GM21528 (cell line): ENCODE data around the gene ABHD8.
"Not testable (repeated sequence)": the region's sequence is repeated elsewhere in the genome, so short reads cannot be mapped to it uniquely, and the experiment has no call there.

Experiments
- ATAC-seq: cut with Tn5 transposase; IDR thresholded peaks from one replicate; pipeline ENCODE4 v1.9.1; 2021; ENCODE audit warnings: mild to moderate bottlenecking, moderate library complexity; ENCODE audit not compliant: unreplicated experiment, low FRiP score

ABHD8 gene

DNA sequence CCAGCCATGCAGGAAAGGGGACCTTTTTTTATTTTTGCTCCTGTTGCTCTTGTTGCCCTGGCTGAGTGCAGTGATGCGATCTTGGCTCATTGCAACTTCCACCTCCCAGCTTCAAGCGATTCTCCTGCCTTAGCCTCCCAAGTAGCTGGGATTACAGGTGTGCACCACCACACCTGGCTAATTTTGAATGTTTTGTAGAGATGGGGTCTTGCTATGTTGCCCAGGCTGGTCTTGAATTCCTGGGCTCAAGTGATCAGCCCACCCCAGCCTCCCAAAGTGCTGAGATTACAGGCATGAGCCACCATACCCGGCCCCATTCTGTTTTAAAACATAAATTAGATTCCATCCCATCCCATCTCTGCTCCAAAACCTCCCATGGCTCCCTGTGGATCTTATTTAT lies 28.3 kb downstream of the ABHD8 start:
- not testable (repeated sequence) for ATAC-seq

DNA sequence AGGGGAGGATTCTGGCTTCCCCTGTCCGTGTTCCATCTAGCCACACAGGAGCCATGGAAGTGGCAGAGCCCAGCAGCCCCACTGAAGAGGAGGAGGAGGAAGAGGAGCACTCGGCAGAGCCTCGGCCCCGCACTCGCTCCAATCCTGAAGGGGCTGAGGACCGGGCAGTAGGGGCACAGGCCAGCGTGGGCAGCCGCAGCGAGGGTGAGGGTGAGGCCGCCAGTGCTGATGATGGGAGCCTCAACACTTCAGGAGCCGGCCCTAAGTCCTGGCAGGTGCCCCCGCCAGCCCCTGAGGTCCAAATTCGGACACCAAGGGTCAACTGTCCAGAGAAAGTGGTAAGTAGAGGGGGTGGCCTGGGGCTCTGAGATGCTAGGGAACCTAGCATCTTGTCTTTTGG lies 34.5 kb downstream of the ABHD8 start:
- ATAC-seq, result no peak

GRCh38 chr19:17266975-17267788 lies 36.0 kb downstream of the ABHD8 start, which contains the start of gene BABAM1:
BABAM1 (plus strand) TSS chr19:17267443; CDS start chr19:17268807, 1,364 bp downstream.
- ATAC-seq, result peak; percentile 92

- ATAC-seq, result no peak
Observed at GRCh38 chr19:17266589-17266974, 36.6 kb downstream of the ABHD8 start.

GRCh38 chr19:17266026-17266425 lies 37.2 kb downstream of the ABHD8 start:
- ATAC-seq, result no peak

GRCh38 chr19:17264641-17264979 lies 38.6 kb downstream of the ABHD8 start, which contains the start of gene USHBP1:
USHBP1 (minus strand) TSS chr19:17264745; CDS start chr19:17264299, 446 bp downstream.
- ATAC-seq, result no peak

DNA sequence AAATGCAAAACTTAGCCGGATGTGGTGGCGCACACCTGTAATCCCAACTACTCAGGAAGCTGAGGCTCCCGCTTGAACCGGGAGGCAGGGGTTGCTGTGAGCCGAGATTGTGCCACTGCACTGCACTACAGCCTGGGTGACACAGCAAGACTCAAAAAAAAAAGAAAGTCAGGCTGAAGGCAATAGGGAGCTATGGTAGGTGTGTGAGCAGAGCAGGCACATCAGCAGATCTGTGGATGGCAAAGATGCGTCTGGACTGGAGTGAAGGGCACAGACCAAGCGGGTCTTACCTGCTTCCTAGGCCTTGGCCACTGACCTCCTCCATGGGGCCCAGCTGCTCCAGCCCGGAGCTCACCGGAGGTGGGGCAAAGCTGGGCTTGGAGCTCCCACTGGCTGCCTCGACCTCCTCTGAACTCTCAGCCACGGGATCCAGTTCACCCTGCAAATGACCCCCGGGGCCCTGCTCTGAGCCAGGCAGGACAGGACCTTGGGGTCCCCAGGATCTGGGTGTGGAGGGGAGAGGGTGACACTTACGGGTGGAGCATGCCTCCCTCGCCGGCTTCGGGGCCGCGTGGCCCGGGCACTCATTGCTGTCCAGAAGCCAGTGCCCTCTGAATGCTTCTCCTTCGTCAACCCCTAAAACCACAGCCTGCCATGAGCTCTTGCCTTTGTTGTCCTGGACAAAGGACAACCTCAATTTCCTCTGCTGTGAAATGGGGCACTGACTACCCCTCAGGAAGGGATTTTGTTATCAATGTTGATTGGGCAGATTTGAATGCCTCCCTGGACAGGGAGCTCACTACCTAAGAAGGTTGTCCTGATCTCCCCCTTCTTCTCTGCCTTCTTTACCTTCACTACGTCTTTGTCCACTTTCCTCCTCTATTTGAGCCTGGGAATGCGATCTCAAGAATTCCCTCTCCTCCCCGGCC lies 39.2 kb downstream of the ABHD8 start:
- ATAC-seq, result no peak

- no peak for ATAC-seq
Observed at GRCh38 chr19:17262557-17262956, 40.7 kb downstream of the ABHD8 start.

- peak; percentile 54 for ATAC-seq
Observed at GRCh38 chr19:17260842-17261325, 42.3 kb downstream of the ABHD8 start.

- ATAC-seq, result no peak
Observed at GRCh38 chr19:17259934-17260333, 43.3 kb downstream of the ABHD8 start.

DNA sequence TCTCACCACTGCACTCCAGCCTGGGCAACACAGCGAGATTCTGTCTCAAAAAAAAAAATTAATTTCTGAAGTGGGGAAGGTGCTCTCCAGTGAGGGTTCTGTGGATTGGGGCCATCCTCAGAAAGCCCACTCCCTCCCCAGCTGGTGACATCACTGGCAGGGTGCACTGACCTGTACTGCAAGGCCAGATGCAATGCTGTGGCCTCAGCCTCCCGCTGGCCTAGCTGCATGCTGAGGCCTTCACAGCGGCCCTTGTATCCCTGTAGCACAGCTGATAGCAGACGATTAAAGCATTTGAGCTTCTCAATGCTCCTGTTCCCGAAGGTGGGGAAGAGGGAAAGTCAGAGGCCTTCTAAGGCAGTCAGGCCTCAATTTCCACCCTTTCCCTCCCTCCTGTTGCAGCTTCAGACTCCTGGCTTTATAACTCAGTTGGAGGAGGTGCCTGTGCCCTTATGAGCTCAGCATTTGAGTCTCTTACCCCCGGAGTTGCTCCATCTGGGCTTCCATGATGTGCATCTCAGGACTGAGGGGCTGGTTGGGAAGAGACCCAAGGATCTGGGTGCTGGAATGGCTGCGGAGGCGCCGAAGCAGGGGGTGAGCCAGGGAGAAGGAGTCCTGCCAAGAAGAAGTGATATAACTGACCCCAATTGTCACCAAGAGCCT lies 44.0 kb downstream of the ABHD8 start:
- ATAC-seq, result no peak

DNA sequence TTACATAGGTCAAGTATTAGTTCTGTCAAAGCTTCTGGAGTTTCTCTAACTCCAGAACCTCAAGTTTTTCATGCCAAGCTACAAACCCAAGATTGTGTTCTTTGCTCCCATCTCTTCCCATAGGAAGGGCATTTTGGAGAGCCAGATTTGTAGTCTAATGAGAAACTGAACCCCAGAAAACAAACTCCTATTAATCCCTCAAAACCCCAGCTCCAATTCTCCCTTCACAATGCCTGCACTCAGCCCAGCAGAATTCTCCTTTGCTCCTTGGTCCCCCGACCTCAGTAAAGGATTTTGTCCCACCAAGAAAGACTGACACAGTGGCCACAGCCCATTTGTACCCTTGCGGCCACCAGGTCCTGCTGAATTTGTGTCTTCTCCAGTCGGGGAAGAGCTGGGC lies 47.1 kb downstream of the ABHD8 start:
- no peak for ATAC-seq

- no peak for ATAC-seq
Observed at GRCh38 chr19:17255150-17255621, 48.0 kb downstream of the ABHD8 start.

DNA sequence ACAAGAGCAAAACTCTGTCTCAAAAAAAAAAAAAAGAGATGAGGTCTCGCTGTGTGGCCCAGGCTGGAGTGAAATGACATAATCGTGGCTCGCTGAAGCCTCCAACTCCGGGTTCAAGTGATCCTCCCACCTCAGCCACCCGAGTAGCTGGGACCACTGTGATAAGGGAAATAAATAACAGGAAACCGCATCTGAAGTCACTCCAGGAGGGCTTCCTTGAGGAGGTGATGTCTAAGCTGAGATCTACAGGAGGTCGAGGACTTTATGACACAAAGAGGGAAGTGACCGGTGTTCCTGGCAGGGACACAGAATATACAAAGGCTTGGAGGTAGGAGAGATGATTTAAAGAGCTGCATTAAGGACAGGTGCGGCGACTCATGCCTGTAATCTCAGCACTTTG lies 48.6 kb downstream of the ABHD8 start:
- ATAC-seq, result no peak

DNA sequence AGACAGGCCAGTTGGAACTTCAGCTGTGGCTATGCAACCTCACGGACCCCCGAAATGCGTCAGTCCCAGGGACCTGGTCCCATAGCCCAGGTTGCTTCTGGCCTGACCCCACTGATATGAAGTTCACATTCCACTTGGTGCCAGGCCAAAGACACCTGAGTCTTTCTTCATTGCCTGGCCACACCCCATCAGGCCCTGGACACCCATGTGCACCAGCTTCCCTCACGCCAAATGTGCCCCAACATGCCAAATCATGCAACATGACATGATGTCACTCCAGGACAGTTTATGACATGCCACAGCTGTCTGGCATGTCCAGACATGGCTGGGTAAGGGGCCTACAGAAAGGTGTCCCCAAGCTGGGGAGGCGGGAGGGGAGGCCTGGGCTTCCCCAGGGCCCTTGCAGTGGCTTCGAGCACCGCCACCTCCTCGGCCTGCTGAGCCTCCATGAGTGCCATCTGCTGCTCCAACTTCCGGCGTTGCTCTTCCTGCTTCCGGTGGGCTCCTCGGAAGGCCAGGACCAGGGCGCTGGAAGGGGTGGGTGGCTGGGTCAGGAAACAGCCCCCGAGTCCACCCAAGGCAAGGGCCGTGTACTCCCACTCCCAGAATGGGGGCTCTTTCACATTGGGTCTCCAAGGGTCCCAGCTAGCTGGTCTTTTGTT lies 53.2 kb downstream of the ABHD8 start:
- no peak for ATAC-seq

DNA sequence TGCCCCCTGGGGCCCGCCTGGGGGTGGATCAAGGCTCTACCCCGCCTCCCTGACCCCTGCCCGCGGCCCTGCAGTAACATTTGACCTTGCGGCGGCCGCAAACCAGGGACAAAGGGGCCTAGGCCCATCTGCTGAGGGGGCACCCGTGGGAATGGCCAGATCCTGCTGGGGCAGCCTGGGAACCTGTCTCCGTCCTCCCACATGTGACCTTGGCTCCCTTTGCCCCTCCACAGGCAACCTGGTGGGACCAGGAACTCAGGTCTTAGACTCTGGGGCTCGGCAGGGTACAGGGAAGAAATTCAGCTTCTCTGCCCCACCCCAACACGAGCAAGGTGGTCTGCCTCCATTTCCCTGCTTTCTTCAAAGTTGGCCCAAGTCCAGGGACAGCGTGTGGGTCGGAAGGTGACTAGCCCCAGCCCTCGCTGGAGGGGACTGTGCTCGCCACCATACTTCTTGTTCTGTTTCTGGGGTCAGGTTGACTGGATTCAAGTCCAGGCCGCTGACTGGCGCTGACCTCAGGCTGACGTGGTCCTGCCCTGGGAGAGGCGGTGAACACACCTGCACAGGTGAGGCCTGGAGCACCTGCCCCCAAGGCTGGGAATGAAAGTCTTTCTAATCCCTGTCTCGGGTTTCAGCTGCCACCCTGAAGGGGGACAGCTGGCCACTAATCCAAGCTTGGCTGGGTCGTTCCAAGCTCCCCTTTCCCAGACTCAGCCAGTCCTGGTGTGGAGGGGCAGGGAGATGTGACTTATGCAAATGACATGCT lies 55.0 kb downstream of the ABHD8 start:
- ATAC-seq, result no peak

- ATAC-seq, result peak; percentile 2
Observed at GRCh38 chr19:17246681-17247425, 56.4 kb downstream of the ABHD8 start.

GRCh38 chr19:17245535-17245984 lies 57.7 kb downstream of the ABHD8 start, which contains the start of gene NR2F6:
NR2F6 (minus strand) TSS chr19:17245919; CDS start chr19:17245220, 699 bp downstream.
- ATAC-seq, result peak; percentile 11
